Brain microvascular endothelial cell (primary cell): Measurements from ENCODE around the gene TRA2A.

ENCODE experiments used
- DNase-seq: peaks from one replicate; pipeline ENCODE4 v3.0.0-alpha.2; 2020
- H3K27ac ChIP-seq: fragments of 250-450 bp; sonication (Bioruptor Pico); 2 replicates; pipeline ENCODE4 v1.5.1; 2020; ENCODE audit warnings: mild to moderate bottlenecking, moderate library complexity
- H3K27me3 ChIP-seq: fragments of 250-450 bp; sonication (Bioruptor Pico); replicated peaks from 2 replicates; pipeline ENCODE4 v1.5.1; 2020; ENCODE audit warnings: mild to moderate bottlenecking
- H3K36me3 ChIP-seq: fragments of 250-450 bp; sonication (Bioruptor Pico); replicated peaks from 2 replicates; pipeline ENCODE4 v1.5.1; 2020; ENCODE audit warnings: mild to moderate bottlenecking
- H3K4me3 ChIP-seq: 2 replicates; pipeline ENCODE4 v1.5.1; 2011; ENCODE audit warnings: low read depth, mild to moderate bottlenecking, control low read depth, low read length, moderate library complexity
- CTCF ChIP-seq: IDR thresholded peaks from 2 replicates; pipeline ENCODE4 v1.5.1; 2011; ENCODE audit warnings: low read depth, mild to moderate bottlenecking, moderate library complexity, low read length, control low read depth, inconsistent platforms; ENCODE audit errors: missing control alignments
- in situ Hi-C: cut with HindIII; loops from 2 replicates; pipeline ENCODE4 v1.10.0; 2017; ENCODE audit warnings: low sequenced_read_pairs, low pct_ligation_motif_present

TRA2A gene

GRCh38 chr7:23473844-23474093 is 58.0 kb downstream of the TRA2A start:
- in situ Hi-C loops = no loop called here
- H3K27me3 ChIP-seq = no peaks in the 10 kb centered on the region
- H3K36me3 ChIP-seq = no peaks in the 10 kb centered on the region
- peak overlapping the region; percentile 74 for H3K4me3 ChIP-seq
- H3K27ac ChIP-seq = peak overlapping the region; percentile 44
- no peak for DNase-seq
- no peak for TF ChIP-seq CTCF

GRCh38 chr7:23472956-23473843 is 58.6 kb downstream of the TRA2A start:
- in situ Hi-C loops = no loop called here
- no peak for TF ChIP-seq CTCF
- no peaks in the 10 kb centered on the region for H3K36me3 ChIP-seq
- H3K4me3 ChIP-seq = peak overlapping the region; percentile 74
- DNase-seq = no peak
- no peaks in the 10 kb centered on the region for H3K27me3 ChIP-seq
- peak overlapping the region; percentile 44 for H3K27ac ChIP-seq

- no peak for DNase-seq
- H3K4me3 ChIP-seq = no peak overlapping the region
- H3K36me3 ChIP-seq = no peaks in the 10 kb centered on the region
- H3K27ac ChIP-seq = no peak overlapping the region
- H3K27me3 ChIP-seq = no peaks in the 10 kb centered on the region
- in situ Hi-C loops = no loop called here
- TF ChIP-seq CTCF = no peak
These were observed 59.2 kb downstream of the TRA2A start for GRCh38 chr7:23472556-23472955.

GRCh38 chr7:23472046-23472445 is 59.7 kb downstream of the TRA2A start:
- H3K27ac ChIP-seq = no peak overlapping the region

GRCh38 chr7:23471106-23471859 is 60.5 kb downstream of the TRA2A start:
- Histone ChIP-seq H3K4me3 (peak overlapping the region; percentile 87), H3K36me3 (no peaks in the 10 kb centered on the region), H3K27ac (peak overlapping the region; percentile 79), H3K27me3 (no peaks in the 10 kb centered on the region)
- TF ChIP-seq CTCF = no peak
- in situ Hi-C loops = no loop called here
- peak; percentile 71 for DNase-seq

More at GRCh38 chr7:23472046-23472445, 59.7 kb downstream of the TRA2A start:
- no peaks in the 10 kb centered on the region for H3K36me3 ChIP-seq
- DNase-seq = no peak
- TF ChIP-seq CTCF = no peak
- H3K4me3 ChIP-seq = peak overlapping the region; percentile 87
- in situ Hi-C loops = no loop called here
- no peaks in the 10 kb centered on the region for H3K27me3 ChIP-seq
